WTC11 (cell line): Measurements from ENCODE around the gene MTF1.
"Not testable (repeated sequence)": the region's sequence is repeated elsewhere in the genome, so short reads cannot be mapped to it uniquely, and the experiment has no call there.

Experiments used
- ELF4 ChIP-seq: sonication (generic); formaldehyde crosslinking; IDR thresholded peaks from 2 replicates; pipeline ENCODE4 v1.8.1; 2022; ENCODE audit warnings: low read depth, mild to moderate bottlenecking, moderate library complexity, missing genetic modification reagents
- ESRRA ChIP-seq: sonication (generic); formaldehyde crosslinking; IDR thresholded peaks from 2 replicates; pipeline ENCODE4 v1.8.1; 2022; ENCODE audit warnings: mild to moderate bottlenecking, missing genetic modification reagents, borderline replicate concordance
- FOXJ3 ChIP-seq: sonication (generic); formaldehyde crosslinking; IDR thresholded peaks from 2 replicates; pipeline ENCODE4 v1.9.0; 2021; ENCODE audit warnings: missing genetic modification reagents, mild to moderate bottlenecking, borderline replicate concordance
- GABPB1 ChIP-seq: sonication (generic); formaldehyde crosslinking; IDR thresholded peaks from 2 replicates; pipeline ENCODE4 v1.8.1; 2023; ENCODE audit warnings: mild to moderate bottlenecking, missing genetic modification reagents
- JUN ChIP-seq: sonication (generic); formaldehyde crosslinking; IDR thresholded peaks from 2 replicates; pipeline ENCODE4 v1.8.0; 2023; ENCODE audit warnings: mild to moderate bottlenecking, missing genetic modification reagents
- MAX ChIP-seq: sonication (generic); formaldehyde crosslinking; IDR thresholded peaks from 2 replicates; pipeline ENCODE4 v1.8.0; 2022; ENCODE audit warnings: mild to moderate bottlenecking, missing genetic modification reagents
- TEAD1 ChIP-seq: sonication (generic); formaldehyde crosslinking; IDR thresholded peaks from 2 replicates; pipeline ENCODE4 v1.8.0; 2022; ENCODE audit warnings: mild to moderate bottlenecking, missing genetic modification reagents
- ZNF121 ChIP-seq: sonication (generic); formaldehyde crosslinking; IDR thresholded peaks from 2 replicates; pipeline ENCODE4 v1.8.0; 2023; ENCODE audit warnings: missing genetic modification reagents
- ZNF317 ChIP-seq: sonication (generic); formaldehyde crosslinking; IDR thresholded peaks from 2 replicates; pipeline ENCODE4 v1.8.1; 2023; ENCODE audit warnings: low read depth, mild to moderate bottlenecking, moderate library complexity, missing genetic modification reagents, borderline replicate concordance
- TF ChIP-seq, protein P1 (sequence below): fragments of 200-600 bp; IDR thresholded peaks from 2 replicates; pipeline ENCODE4 v1.8.0; 2022; ENCODE audit warnings: antibody characterized with exemption
- TF ChIP-seq, protein P2 (sequence below): sonication (generic); formaldehyde crosslinking; IDR thresholded peaks from 2 replicates; pipeline ENCODE4 v1.8.0; 2023; ENCODE audit warnings: mild to moderate bottlenecking, missing genetic modification reagents

GRCh38 chr1:37906591-37906990, 47.2 kb upstream of the MTF1 start:
- not testable (repeated sequence) for TF ChIP-seq FOXJ3 (CRISPR knock-in tag); ZNF317; TEAD1; ELF4 (CRISPR knock-in tag); ESRRA (CRISPR knock-in tag); MAX (CRISPR knock-in tag); GABPB1 (CRISPR knock-in tag); ZNF121 (CRISPR knock-in tag); JUN (CRISPR knock-in tag)
- TF ChIP-seq, protein P1, sequence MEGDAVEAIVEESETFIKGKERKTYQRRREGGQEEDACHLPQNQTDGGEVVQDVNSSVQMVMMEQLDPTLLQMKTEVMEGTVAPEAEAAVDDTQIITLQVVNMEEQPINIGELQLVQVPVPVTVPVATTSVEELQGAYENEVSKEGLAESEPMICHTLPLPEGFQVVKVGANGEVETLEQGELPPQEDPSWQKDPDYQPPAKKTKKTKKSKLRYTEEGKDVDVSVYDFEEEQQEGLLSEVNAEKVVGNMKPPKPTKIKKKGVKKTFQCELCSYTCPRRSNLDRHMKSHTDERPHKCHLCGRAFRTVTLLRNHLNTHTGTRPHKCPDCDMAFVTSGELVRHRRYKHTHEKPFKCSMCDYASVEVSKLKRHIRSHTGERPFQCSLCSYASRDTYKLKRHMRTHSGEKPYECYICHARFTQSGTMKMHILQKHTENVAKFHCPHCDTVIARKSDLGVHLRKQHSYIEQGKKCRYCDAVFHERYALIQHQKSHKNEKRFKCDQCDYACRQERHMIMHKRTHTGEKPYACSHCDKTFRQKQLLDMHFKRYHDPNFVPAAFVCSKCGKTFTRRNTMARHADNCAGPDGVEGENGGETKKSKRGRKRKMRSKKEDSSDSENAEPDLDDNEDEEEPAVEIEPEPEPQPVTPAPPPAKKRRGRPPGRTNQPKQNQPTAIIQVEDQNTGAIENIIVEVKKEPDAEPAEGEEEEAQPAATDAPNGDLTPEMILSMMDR: not testable (repeated sequence)
- TF ChIP-seq, protein P2, sequence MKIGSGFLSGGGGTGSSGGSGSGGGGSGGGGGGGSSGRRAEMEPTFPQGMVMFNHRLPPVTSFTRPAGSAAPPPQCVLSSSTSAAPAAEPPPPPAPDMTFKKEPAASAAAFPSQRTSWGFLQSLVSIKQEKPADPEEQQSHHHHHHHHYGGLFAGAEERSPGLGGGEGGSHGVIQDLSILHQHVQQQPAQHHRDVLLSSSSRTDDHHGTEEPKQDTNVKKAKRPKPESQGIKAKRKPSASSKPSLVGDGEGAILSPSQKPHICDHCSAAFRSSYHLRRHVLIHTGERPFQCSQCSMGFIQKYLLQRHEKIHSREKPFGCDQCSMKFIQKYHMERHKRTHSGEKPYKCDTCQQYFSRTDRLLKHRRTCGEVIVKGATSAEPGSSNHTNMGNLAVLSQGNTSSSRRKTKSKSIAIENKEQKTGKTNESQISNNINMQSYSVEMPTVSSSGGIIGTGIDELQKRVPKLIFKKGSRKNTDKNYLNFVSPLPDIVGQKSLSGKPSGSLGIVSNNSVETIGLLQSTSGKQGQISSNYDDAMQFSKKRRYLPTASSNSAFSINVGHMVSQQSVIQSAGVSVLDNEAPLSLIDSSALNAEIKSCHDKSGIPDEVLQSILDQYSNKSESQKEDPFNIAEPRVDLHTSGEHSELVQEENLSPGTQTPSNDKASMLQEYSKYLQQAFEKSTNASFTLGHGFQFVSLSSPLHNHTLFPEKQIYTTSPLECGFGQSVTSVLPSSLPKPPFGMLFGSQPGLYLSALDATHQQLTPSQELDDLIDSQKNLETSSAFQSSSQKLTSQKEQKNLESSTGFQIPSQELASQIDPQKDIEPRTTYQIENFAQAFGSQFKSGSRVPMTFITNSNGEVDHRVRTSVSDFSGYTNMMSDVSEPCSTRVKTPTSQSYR: not testable (repeated sequence)
